ENCODE results near the gene FGF13. TPM values are rescaled to one million over a fixed set of nuclear protein-coding genes. Genes with fewer than 3 reads are reported as not detected.

Gene FGF13
- total and polyA plus RNA-seq, 2 of the 4 experiments (the other 2 are of a cell fraction) = 0.18 TPM; not detected in 1

DNA sequence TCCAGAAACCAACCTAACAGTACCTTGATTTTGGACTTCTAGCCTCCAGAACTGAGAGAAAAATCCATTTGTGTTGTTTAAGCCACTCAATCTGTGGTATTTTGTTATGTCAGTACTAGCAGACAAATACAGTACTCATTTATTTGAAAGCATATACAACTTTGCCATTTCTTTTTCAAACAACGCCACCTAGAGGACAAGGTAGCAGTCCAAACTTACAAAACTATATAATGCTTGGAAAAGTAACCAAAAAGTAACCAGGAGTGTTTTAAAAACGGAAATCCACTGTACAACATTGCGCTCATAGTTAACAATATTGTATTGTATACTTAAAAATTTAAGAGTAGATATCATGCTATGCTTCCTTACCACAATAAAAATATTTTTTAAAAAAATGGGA, 37.0 kb upstream of the FGF13 start:
- H3K27ac ChIP-seq (ENCODE audit: insufficient read depth, low read length) = no peak overlapping the region
- ATAC-seq (ENCODE audit: low read depth) = no peak
- no peak overlapping the region for H4K5ac ChIP-seq (ENCODE audit: low read depth, low read length)
- no peak overlapping the region for H2BK20ac ChIP-seq (ENCODE audit: low read depth, low read length)
- H3K56ac ChIP-seq (ENCODE audit: extremely low read depth, insufficient read depth, low read length) = no peak overlapping the region
- H4K20me1 ChIP-seq (ENCODE audit: insufficient read depth, low read length) = no peaks in the 10 kb centered on the region
- ChIA-PET POLR2A (ENCODE audit: unreplicated experiment) (no interaction called here), CTCF (interaction anchor here (1.3 kb wide), 1 partner anchor 557 kb away, joined by 3 read pairs; no protein-coding TSS in a partner anchor)
- H3K23ac ChIP-seq (ENCODE audit: low read depth, low read length) = no peak overlapping the region
- H3K9me1 ChIP-seq (ENCODE audit: insufficient read depth, low read length) = no peaks in the 10 kb centered on the region
- WGBS, 2 experiments (ENCODE audit: extremely low coverage in 2 of 2, insufficient read length in 1 of 2) = no CpG with 5 or more reads among the region's 3 CpGs
- peak; percentile 6 for DNase-seq
- no peak overlapping the region for H4K8ac ChIP-seq (ENCODE audit: low read depth in 2 of 2, low read length in 2 of 2)
- intact Hi-C loops (cut with micrococcal nuclease) (loop anchor here (5.0 kb wide), 1 partner anchor 1796 kb away; no protein-coding TSS in a partner anchor), dilution Hi-C loops (cut with HindIII; ENCODE audit: low sequenced_read_pairs, unreplicated experiment) (no loop called here), in situ Hi-C loops (cut with MboI; ENCODE audit: low sequenced_read_pairs) (loop anchor here (10.0 kb wide), 1 partner anchor 554 kb away; no protein-coding TSS in a partner anchor)
- H3K4me2 ChIP-seq (ENCODE audit: low read depth, low read length) = no peak overlapping the region
- no peaks in the 10 kb centered on the region for H3K4me1 ChIP-seq (ENCODE audit: control insufficient read depth, insufficient read depth, low read length)
- no peak overlapping the region for H2BK5ac ChIP-seq (ENCODE audit: low read depth, low read length, poor library complexity, severe bottlenecking)
- H4K91ac ChIP-seq (ENCODE audit: insufficient read depth, low read depth, low read length) = no peak overlapping the region
- TF ChIP-seq RAD21 (IDR thresholded peaks at IDR 0.05; ENCODE audit: low read length) (0 out of 2 replicates have a peak, but pooled peaks have one; percentile 3), BHLHE40 (IDR thresholded peaks at IDR 0.05; ENCODE audit: low read depth, low read length) (no peak)
- TF ChIP-seq, protein P1, sequence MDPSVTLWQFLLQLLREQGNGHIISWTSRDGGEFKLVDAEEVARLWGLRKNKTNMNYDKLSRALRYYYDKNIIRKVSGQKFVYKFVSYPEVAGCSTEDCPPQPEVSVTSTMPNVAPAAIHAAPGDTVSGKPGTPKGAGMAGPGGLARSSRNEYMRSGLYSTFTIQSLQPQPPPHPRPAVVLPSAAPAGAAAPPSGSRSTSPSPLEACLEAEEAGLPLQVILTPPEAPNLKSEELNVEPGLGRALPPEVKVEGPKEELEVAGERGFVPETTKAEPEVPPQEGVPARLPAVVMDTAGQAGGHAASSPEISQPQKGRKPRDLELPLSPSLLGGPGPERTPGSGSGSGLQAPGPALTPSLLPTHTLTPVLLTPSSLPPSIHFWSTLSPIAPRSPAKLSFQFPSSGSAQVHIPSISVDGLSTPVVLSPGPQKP (IDR thresholded peaks at IDR 0.05; ENCODE audit: borderline replicate concordance, low read depth, low read length) = no peak
- TF ChIP-seq, protein P2, sequence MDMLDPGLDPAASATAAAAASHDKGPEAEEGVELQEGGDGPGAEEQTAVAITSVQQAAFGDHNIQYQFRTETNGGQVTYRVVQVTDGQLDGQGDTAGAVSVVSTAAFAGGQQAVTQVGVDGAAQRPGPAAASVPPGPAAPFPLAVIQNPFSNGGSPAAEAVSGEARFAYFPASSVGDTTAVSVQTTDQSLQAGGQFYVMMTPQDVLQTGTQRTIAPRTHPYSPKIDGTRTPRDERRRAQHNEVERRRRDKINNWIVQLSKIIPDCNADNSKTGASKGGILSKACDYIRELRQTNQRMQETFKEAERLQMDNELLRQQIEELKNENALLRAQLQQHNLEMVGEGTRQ (IDR thresholded peaks at IDR 0.05; ENCODE audit: low read depth, low read length) = no peak
- TF ChIP-seq, protein P3, sequence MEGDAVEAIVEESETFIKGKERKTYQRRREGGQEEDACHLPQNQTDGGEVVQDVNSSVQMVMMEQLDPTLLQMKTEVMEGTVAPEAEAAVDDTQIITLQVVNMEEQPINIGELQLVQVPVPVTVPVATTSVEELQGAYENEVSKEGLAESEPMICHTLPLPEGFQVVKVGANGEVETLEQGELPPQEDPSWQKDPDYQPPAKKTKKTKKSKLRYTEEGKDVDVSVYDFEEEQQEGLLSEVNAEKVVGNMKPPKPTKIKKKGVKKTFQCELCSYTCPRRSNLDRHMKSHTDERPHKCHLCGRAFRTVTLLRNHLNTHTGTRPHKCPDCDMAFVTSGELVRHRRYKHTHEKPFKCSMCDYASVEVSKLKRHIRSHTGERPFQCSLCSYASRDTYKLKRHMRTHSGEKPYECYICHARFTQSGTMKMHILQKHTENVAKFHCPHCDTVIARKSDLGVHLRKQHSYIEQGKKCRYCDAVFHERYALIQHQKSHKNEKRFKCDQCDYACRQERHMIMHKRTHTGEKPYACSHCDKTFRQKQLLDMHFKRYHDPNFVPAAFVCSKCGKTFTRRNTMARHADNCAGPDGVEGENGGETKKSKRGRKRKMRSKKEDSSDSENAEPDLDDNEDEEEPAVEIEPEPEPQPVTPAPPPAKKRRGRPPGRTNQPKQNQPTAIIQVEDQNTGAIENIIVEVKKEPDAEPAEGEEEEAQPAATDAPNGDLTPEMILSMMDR (conservative IDR thresholded peaks at IDR 0.05; ENCODE audit: low read depth, low read length) = peak; percentile 48
- no peaks in the 10 kb centered on the region for H3K9me3 ChIP-seq (ENCODE audit: control insufficient read depth, insufficient read depth, low read length)
- H3K79me1 ChIP-seq (ENCODE audit: low read depth in 1 of 2, low read length in 2 of 2) = no peaks in the 10 kb centered on the region
- no peak overlapping the region for H3K4ac ChIP-seq (ENCODE audit: low read depth, low read length)
- no peak overlapping the region for H3K18ac ChIP-seq (ENCODE audit: low read depth, low read length)
- H2AFZ ChIP-seq (replicated peaks; ENCODE audit: low read length, poor library complexity) = no peak overlapping the region
- H2AK9ac ChIP-seq (replicated peaks; ENCODE audit: low read depth, low read length, poor library complexity) = no peak overlapping the region
- no peak overlapping the region for H3K9ac ChIP-seq (ENCODE audit: low read depth, low read length)
- no peaks in the 10 kb centered on the region for H3K36me3 ChIP-seq (ENCODE audit: control insufficient read depth, insufficient read depth, low read length)
- H3K27me3 ChIP-seq (ENCODE audit: control insufficient read depth, insufficient read depth, low read length) = no peaks in the 10 kb centered on the region
- H2AK5ac ChIP-seq (ENCODE audit: low read depth, low read length) = no peak overlapping the region
- no peak overlapping the region for H2BK120ac ChIP-seq (ENCODE audit: low read depth, low read length)
- no TSS peak for BruUV-seq (replicated peaks)
- no peak overlapping the region for H2BK15ac ChIP-seq (ENCODE audit: low read depth, low read length)
- H3K14ac ChIP-seq (replicated peaks; ENCODE audit: low read depth, low read length) = no peak overlapping the region
- H3K4me3 ChIP-seq (ENCODE audit: insufficient read depth, low read depth, low read length) = no peak overlapping the region

Measured in IMR-90 (cell line).